ENCODE measurements around the gene MTMR1. TPM values are rescaled to one million over a fixed set of nuclear protein-coding genes. Genes with fewer than 3 reads are reported as not detected.

Gene MTMR1
- total RNA-seq, 4 donors from 2014 or later = 27.9 to 40.1 (median 32.0) TPM

- TF ChIP-seq CTCF (IDR thresholded peaks at IDR 0.05) (no peak), POLR2A (IDR thresholded peaks at IDR 0.05) (no peak)
- H3K4me3 ChIP-seq = no peak overlapping the region
- H3K9me3 ChIP-seq = no peaks in the 10 kb centered on the region
- intact Hi-C loops (cut with DNase I) = loop anchor here (5.0 kb wide), 1 partner anchor 37 kb away; no protein-coding TSS in a partner anchor
- WGBS, 2 donors = 53 to 78% methylated on average over 4 of the region's 4 CpGs
- no peak for DNase-seq
- no peaks in the 10 kb centered on the region for H3K27me3 ChIP-seq
- H3K36me3 ChIP-seq = peaks cover 0 to 10% (median 0%) of the 10 kb centered on the region in 3 donors
- H3K27ac ChIP-seq = no peak overlapping the region
- H3K4me1 ChIP-seq = no peaks in the 10 kb centered on the region
These were observed 26.4 kb downstream of the MTMR1 start for GRCh38 chrX:150719621-150720020.

DNA sequence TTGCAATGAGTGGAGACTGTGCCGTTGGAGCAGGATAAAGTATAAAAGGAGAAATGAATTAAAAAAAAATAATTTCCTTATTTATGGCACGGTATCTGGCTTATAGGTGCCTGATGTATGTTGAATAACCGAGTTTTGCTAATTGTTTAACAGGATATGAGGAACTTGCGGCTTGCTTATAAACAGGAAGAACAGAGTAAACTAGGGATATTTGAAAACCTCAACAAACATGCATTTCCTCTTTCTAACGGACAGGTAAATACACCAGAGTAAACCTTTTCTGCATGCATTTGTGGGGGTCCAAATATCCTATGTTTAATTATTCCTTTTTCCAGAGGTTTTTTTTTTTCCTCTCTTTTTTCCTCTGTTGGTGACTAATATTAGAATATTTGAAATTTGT is 36.8 kb downstream of the MTMR1 start:
- no peak for TF ChIP-seq CTCF (IDR thresholded peaks at IDR 0.05)
- no peak for TF ChIP-seq POLR2A (IDR thresholded peaks at IDR 0.05)
- WGBS, 2 donors = 61 to 77% methylated on average over 4 to 5 of the region's 5 CpGs
- no peaks in the 10 kb centered on the region for H3K27me3 ChIP-seq
- no peak for DNase-seq
- H3K27ac ChIP-seq = no peak overlapping the region
- H3K9me3 ChIP-seq = no peaks in the 10 kb centered on the region
- peaks cover 0 to 88% (median 0%) of the 10 kb centered on the region in 3 donors for H3K36me3 ChIP-seq
- no peaks in the 10 kb centered on the region for H3K4me1 ChIP-seq
- H3K4me3 ChIP-seq = no peak overlapping the region
- intact Hi-C loops (cut with DNase I) = no loop called here

GRCh38 chrX:150730719-150731118 is 37.5 kb downstream of the MTMR1 start:
- WGBS, 2 donors = 77 to 82% methylated on average over 6 of the region's 6 CpGs
- peaks cover 0 to 93% (median 0%) of the 10 kb centered on the region in 3 donors for H3K36me3 ChIP-seq
- H3K27ac ChIP-seq = no peak overlapping the region
- no peaks in the 10 kb centered on the region for H3K9me3 ChIP-seq
- H3K27me3 ChIP-seq = no peaks in the 10 kb centered on the region
- H3K4me3 ChIP-seq = no peak overlapping the region
- TF ChIP-seq CTCF (IDR thresholded peaks at IDR 0.05) = no peak
- no peak for TF ChIP-seq POLR2A (IDR thresholded peaks at IDR 0.05)
- intact Hi-C loops (cut with DNase I) = no loop called here
- DNase-seq = no peak
- H3K4me1 ChIP-seq = no peaks in the 10 kb centered on the region

- WGBS, 2 donors = 64% methylated on average over 3 of the region's 3 CpGs
- H3K4me1 ChIP-seq = no peaks in the 10 kb centered on the region
- no peaks in the 10 kb centered on the region for H3K27me3 ChIP-seq
- H3K27ac ChIP-seq = no peak overlapping the region
- intact Hi-C loops (cut with DNase I) = no loop called here
- no peak for TF ChIP-seq POLR2A (IDR thresholded peaks at IDR 0.05)
- TF ChIP-seq CTCF (IDR thresholded peaks at IDR 0.05) = no peak
- DNase-seq = no peak
- peaks cover 0 to 98% (median 0%) of the 10 kb centered on the region in 3 donors for H3K36me3 ChIP-seq
- no peaks in the 10 kb centered on the region for H3K9me3 ChIP-seq
- H3K4me3 ChIP-seq = no peak overlapping the region
These were observed 38.6 kb downstream of the MTMR1 start for GRCh38 chrX:150731795-150732194.

GRCh38 chrX:150736475-150736874 is 43.3 kb downstream of the MTMR1 start:
- H3K27ac ChIP-seq = no peak overlapping the region
- intact Hi-C loops (cut with DNase I) = no loop called here
- no peaks in the 10 kb centered on the region for H3K4me1 ChIP-seq
- TF ChIP-seq POLR2A (IDR thresholded peaks at IDR 0.05) = no peak
- TF ChIP-seq CTCF (IDR thresholded peaks at IDR 0.05) = no peak
- WGBS, 2 donors = 76 to 82% methylated on average over 9 of the region's 9 CpGs
- H3K4me3 ChIP-seq = no peak overlapping the region
- H3K27me3 ChIP-seq = no peaks in the 10 kb centered on the region
- no peak for DNase-seq
- H3K36me3 ChIP-seq = peaks cover 0 to 100% (median 0%) of the 10 kb centered on the region in 3 donors
- no peaks in the 10 kb centered on the region for H3K9me3 ChIP-seq
